IMR-90 (cell line): ENCODE measurements around the gene SNAPC2.
A peak's percentile ranks its signal among the peaks of the same experiment; 100 is the strongest.

Source experiments
- CEBPB ChIP-seq: IDR thresholded peaks from 2 replicates; pipeline ENCODE4 v1.6.1; 2012; ENCODE audit warnings: low read depth, low read length, improper control_type of control experiment
- CTCF ChIP-seq: conservative IDR thresholded peaks from 2 replicates; pipeline ENCODE4 v1.5.1; 2012; ENCODE audit warnings: mild to moderate bottlenecking, low read depth, low read length, improper control_type of control experiment
- FOS ChIP-seq: fragments of 150-350 bp; IDR thresholded peaks from 2 replicates; pipeline ENCODE4 v1.6.1; 2016; ENCODE audit warnings: low read depth, low read length
- MAFK ChIP-seq: IDR thresholded peaks from 2 replicates; pipeline ENCODE4 v1.6.1; 2012; ENCODE audit warnings: low read depth, low read length, improper control_type of control experiment
- NFE2L2 ChIP-seq: fragments of 150-350 bp; IDR thresholded peaks from 2 replicates; pipeline ENCODE4 v1.6.1; 2016; ENCODE audit warnings: low read depth, mild to moderate bottlenecking, low read length
- POLR2A ChIP-seq: IDR thresholded peaks from 2 replicates; pipeline ENCODE4 v1.6.1; 2012; ENCODE audit warnings: mild to moderate bottlenecking, low read depth, low read length

GRCh38 chr19:7920519-7921301 lies 572 bp downstream of the SNAPC2 start:
- TF ChIP-seq POLR2A = peak; percentile 51; the same call in 1 of the 2 replicates
- TF ChIP-seq NFE2L2 = no peak
- no peak for TF ChIP-seq CTCF
- TF ChIP-seq FOS = no peak
- TF ChIP-seq CEBPB = no peak
- TF ChIP-seq MAFK = no peak
